ENCODE results near the gene TMEM138.

TMEM138 gene

DNA sequence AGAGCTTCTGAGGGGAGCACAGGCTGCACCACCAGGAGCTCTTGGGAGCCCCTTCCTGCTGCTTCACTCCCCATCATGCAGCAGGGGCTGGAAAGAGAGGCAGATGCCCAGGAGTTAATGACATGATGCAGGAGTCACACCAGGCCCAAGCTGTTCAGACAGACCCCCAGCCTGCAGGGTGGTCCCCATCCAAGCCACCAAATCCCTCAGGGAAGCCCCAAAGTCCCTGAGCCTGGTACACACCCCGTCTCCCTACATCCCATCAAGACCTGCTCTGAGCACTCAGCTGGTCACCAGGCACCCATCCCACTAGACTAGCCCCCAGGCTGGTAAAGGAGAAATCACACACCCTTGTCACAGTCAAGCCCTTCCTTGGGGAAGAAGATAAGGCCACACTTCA is 11.8 kb upstream of the TMEM138 start:
- no peak for TF ChIP-seq CTCF (IDR thresholded peaks at IDR 0.05; ENCODE audit: low read depth, low read length)
- no peak for DNase-seq (ENCODE audit: extremely low read depth, low read depth)

DNA sequence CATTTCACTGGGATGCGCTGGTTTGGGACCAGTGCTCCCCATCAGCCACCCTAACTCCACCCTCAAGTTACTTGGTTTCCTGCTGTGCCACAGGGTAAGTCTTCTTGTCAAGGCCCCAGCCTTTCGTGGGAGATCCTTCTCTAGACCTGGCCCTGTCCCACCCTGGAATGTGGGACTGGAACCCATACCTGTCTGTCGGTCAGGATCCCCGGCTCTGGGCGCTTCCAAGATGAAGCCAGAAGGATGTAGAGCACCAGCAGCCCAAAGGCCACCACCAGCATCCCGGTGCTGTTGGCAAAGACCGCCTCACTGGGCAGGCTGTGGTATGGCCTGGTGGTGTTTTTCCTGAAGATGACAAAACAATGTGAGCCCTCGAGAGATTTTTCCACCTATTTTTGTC is 11.4 kb upstream of the TMEM138 start:
- TF ChIP-seq CTCF (IDR thresholded peaks at IDR 0.05; ENCODE audit: low read depth, low read length): no peak

GRCh38 chr11:61352038-61352437 is 10.1 kb upstream of the TMEM138 start:
- no peak for DNase-seq (ENCODE audit: extremely low read depth, low read depth)
- no peak for TF ChIP-seq CTCF (IDR thresholded peaks at IDR 0.05; ENCODE audit: low read depth, low read length)

More for the DNA sequence above, 11.4 kb upstream of the TMEM138 start:
- no peak for DNase-seq (ENCODE audit: extremely low read depth, low read depth)

DNA sequence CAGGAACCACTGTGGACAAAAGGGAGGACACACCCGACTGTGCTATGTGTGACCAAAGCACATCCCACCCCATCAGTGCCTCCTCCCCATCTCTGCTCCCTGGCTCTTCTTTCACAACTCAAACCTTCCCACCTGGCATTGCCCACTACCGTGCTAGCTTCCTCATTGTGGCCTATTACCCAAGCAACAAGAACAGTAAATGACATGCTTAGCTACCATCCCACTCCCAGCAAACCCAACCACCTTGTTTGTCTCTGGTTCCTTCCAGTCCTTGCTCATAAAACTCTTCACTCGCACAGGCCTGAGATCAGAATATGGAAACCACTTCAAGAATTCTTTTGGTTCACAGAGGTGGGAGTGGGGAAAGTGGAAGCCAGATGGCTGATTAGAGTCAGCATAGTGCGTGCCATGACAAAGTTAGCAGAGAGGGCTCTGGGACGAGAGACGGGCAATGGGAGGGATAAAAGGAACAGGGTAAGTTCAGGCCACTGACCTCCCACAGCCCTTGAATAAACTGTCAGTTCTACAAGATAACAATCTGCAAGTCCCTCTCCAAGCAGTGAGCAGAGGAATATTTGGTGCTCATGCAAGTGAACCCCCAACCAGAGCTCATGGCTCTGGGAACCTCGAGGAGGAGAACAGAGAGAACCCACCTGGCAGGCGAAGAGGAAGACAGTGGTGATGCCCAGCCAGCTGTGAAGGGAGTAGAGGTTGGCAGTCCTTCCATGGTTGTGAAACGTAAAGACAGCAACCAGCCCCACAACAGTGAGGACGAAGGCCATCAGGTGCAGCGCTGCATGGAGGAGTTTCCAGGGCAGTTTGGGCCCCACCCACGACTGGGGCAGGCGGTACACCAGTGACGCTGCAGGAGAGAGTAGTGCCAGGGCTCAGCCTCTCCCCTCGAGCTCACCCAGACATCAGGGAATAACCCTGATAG is 8.8 kb upstream of the TMEM138 start:
- no peak for DNase-seq (ENCODE audit: extremely low read depth, low read depth)
- no peak for TF ChIP-seq CTCF (IDR thresholded peaks at IDR 0.05; ENCODE audit: low read depth, low read length)

- DNase-seq (ENCODE audit: extremely low read depth, low read depth): no peak
- no peak for TF ChIP-seq CTCF (IDR thresholded peaks at IDR 0.05; ENCODE audit: low read depth, low read length)
Measured at GRCh38 chr11:61354208-61354607, 8.0 kb upstream of the TMEM138 start.

GRCh38 chr11:61356706-61357105 is 5.5 kb upstream of the TMEM138 start:
- DNase-seq (ENCODE audit: extremely low read depth, low read depth): no peak

More at GRCh38 chr11:61356706-61357105, 5.5 kb upstream of the TMEM138 start:
- no peak for TF ChIP-seq CTCF (IDR thresholded peaks at IDR 0.05; ENCODE audit: low read depth, low read length)
